ENCODE data around the gene FARP2.

FARP2 gene

DNA sequence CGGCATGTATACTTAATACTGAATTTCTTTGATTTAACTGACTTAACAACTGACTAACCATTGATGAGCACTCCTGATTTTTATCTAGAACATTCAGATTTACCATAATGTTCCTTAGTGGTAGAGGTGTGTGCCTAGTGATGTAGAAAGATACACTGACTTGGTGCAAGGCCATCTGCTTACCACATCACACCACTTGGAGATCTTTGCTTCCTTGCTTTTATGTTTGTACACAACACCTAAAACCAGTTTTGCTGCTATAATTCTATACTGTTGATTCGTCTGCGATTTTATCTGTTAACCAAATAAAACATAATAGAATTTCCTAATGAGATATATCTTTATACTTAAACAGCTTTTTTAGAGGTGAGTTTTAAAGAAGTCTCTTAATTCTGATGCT is 3.9 kb upstream of the FARP2 start:
- Histone ChIP-seq H3K4me2 (ENCODE audit: low read length) (no peak overlapping the region), H2AFZ (ENCODE audit: low read depth, low read length) (no peak overlapping the region), H3K4me1 (ENCODE audit: low read length) (peaks cover 4% of the 10 kb centered on the region; the same call in 1 of the 2 replicates), H3K4me3 (ENCODE audit: low read length) (no peak overlapping the region), H3K36me3 (replicated peaks; ENCODE audit: low read depth, low read length) (peaks cover 16% of the 10 kb centered on the region), H3K27ac (ENCODE audit: low read length) (no peak overlapping the region), H3K9ac (ENCODE audit: low read length) (no peak overlapping the region), H4K20me1 (ENCODE audit: insufficient read depth, low read length) (peaks cover 2% of the 10 kb centered on the region), H3K9me3 (ENCODE audit: insufficient read depth, low read length) (no peaks in the 10 kb centered on the region), H3K27me3 (ENCODE audit: low read depth, low read length) (no peaks in the 10 kb centered on the region), H3K79me2 (ENCODE audit: low read length) (peaks cover 11% of the 10 kb centered on the region)
- TF ChIP-seq, protein P1, sequence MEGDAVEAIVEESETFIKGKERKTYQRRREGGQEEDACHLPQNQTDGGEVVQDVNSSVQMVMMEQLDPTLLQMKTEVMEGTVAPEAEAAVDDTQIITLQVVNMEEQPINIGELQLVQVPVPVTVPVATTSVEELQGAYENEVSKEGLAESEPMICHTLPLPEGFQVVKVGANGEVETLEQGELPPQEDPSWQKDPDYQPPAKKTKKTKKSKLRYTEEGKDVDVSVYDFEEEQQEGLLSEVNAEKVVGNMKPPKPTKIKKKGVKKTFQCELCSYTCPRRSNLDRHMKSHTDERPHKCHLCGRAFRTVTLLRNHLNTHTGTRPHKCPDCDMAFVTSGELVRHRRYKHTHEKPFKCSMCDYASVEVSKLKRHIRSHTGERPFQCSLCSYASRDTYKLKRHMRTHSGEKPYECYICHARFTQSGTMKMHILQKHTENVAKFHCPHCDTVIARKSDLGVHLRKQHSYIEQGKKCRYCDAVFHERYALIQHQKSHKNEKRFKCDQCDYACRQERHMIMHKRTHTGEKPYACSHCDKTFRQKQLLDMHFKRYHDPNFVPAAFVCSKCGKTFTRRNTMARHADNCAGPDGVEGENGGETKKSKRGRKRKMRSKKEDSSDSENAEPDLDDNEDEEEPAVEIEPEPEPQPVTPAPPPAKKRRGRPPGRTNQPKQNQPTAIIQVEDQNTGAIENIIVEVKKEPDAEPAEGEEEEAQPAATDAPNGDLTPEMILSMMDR (IDR thresholded peaks at IDR 0.05; ENCODE audit: low read depth, low read length) = no peak
- no peak for TF ChIP-seq EZH2phosphoT487 (IDR thresholded peaks at IDR 0.05; ENCODE audit: low read depth)

DNA sequence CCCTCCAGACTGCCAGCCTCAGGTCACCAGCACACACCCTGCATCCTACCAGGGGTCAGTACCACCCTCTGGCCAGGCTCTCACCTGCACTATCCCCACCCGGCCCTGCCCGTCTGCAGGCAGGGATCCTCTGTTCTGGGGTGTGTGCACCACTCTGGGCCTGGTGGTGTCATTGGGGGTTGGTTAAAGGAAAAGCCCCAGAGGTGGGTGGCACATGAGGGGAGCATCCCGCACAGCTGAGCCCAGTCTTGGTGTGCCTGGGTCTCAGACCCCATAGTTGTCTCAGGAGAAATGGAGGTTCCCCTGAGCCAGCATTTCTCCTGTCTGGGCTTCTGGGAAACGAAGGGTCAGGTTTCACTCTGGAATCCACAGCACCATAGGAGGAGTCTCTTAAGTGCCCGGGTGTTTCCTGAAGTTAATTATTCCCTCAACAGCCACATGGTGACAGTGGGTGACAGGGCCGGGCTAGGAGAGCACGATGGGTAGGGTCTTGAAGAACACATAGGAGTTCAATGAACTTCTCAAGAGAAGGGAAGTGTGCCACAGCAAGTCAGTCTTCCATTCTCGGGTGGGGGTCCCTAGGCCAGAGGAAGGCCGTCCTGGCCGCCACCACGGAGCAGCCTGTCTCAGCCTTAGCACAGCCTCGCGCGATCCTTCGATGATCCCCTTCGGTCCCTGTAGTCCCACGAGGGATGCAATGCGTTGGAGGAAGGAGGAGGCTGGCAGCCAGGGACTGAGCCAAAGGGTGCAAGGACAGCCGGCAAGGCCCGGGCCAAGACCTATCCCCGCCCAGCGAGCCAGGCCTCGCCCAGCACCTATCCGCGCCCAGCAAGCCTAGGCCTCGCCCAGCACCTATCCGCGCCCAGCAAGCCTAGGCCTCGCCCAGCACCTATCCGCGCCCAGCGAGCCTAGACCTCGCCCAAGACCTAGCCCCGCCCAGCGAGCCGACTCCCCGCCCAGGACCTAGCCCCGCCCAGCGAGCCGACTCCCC is 1.1 kb upstream of the FARP2 start:
- no peak overlapping the region for H3K27ac ChIP-seq (ENCODE audit: low read length)
- H3K4me2 ChIP-seq (ENCODE audit: low read length) = peak overlapping the region; percentile 49
- no peaks in the 10 kb centered on the region for H3K27me3 ChIP-seq (ENCODE audit: low read depth, low read length)
- H3K4me1 ChIP-seq (ENCODE audit: low read length) = peaks cover 29% of the 10 kb centered on the region
- TF ChIP-seq, protein P1 (IDR thresholded peaks at IDR 0.05; ENCODE audit: low read depth, low read length) = no peak
- no peak for TF ChIP-seq EZH2phosphoT487 (IDR thresholded peaks at IDR 0.05; ENCODE audit: low read depth)
- peak overlapping the region; percentile 57 for H3K4me3 ChIP-seq (ENCODE audit: low read length)
- no peak overlapping the region for H2AFZ ChIP-seq (ENCODE audit: low read depth, low read length)
- H3K36me3 ChIP-seq (replicated peaks; ENCODE audit: low read depth, low read length) = peaks cover 11% of the 10 kb centered on the region
- peaks cover 38% of the 10 kb centered on the region for H3K79me2 ChIP-seq (ENCODE audit: low read length)
- peaks cover 28% of the 10 kb centered on the region for H4K20me1 ChIP-seq (ENCODE audit: insufficient read depth, low read length)
- H3K9ac ChIP-seq (ENCODE audit: low read length) = no peak overlapping the region
- H3K9me3 ChIP-seq (ENCODE audit: insufficient read depth, low read length) = no peaks in the 10 kb centered on the region

DNA sequence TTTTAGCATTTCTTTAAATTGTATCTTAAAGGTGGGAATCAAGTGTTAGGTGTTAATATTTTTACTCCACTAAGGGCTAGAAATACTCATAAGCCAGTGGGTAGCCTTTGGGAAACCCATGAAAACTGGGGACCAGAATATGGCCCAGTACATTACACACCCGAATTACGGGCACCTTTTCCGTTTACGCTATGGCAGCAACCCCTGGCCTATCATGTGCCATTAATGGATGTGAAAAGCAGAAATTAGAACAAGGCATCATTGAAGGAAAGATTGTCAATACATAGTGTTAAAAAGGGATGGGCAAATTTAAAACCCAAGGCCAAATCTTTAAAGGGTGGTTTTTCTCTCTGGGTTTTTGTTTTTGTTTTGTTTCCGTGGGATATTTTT is 781 bp downstream of the FARP2 start:
- H4K20me1 ChIP-seq (ENCODE audit: insufficient read depth, low read length) = peaks cover 40% of the 10 kb centered on the region
- no peaks in the 10 kb centered on the region for H3K9me3 ChIP-seq (ENCODE audit: insufficient read depth, low read length)
- H3K9ac ChIP-seq (ENCODE audit: low read length) = peak overlapping the region; percentile 88
- no peaks in the 10 kb centered on the region for H3K27me3 ChIP-seq (ENCODE audit: low read depth, low read length)
- peak overlapping the region; percentile 76 for H3K27ac ChIP-seq (ENCODE audit: low read length)
- H3K79me2 ChIP-seq (ENCODE audit: low read length) = peaks cover 56% of the 10 kb centered on the region
- peak overlapping the region; percentile 93 for H3K4me3 ChIP-seq (ENCODE audit: low read length)
- H3K4me1 ChIP-seq (ENCODE audit: low read length) = peaks cover 29% of the 10 kb centered on the region
- H2AFZ ChIP-seq (ENCODE audit: low read depth, low read length) = no peak overlapping the region
- H3K4me2 ChIP-seq (ENCODE audit: low read length) = peak overlapping the region; percentile 85
- TF ChIP-seq, protein P1 (IDR thresholded peaks at IDR 0.05; ENCODE audit: low read depth, low read length) = no peak
- H3K36me3 ChIP-seq (replicated peaks; ENCODE audit: low read depth, low read length) = peaks cover 6% of the 10 kb centered on the region

DNA sequence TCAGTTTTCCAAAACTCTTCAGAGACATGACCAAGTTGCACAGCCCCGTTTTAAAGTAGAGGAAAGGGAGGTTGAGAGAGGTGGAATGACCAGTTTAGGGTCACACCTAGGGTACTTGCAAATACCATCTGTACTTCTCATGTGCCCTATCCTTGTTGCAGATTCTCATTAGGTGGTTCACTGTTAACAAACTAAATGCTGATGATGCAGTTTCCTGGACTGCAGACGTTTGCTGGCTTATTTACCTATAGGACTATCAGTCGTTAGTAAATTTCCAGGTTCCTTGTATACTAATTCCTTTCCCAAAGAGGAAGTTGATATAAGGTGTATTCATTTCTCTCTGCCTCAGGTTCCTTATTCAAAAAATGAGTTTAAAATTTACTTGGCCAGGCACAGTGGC is 1.4 kb downstream of the FARP2 start:
- TF ChIP-seq EZH2phosphoT487 (IDR thresholded peaks at IDR 0.05; ENCODE audit: low read depth) = no peak
- TF ChIP-seq, protein P1 (IDR thresholded peaks at IDR 0.05; ENCODE audit: low read depth, low read length) = no peak
- no peak overlapping the region for H2AFZ ChIP-seq (ENCODE audit: low read depth, low read length)
- H3K4me3 ChIP-seq (ENCODE audit: low read length) = peak overlapping the region; percentile 93

More for the DNA sequence above, 1.4 kb downstream of the FARP2 start:
- Histone ChIP-seq H4K20me1 (ENCODE audit: insufficient read depth, low read length) (peaks cover 40% of the 10 kb centered on the region), H3K79me2 (ENCODE audit: low read length) (peaks cover 60% of the 10 kb centered on the region), H3K4me2 (ENCODE audit: low read length) (peak overlapping the region; percentile 85), H3K27ac (ENCODE audit: low read length) (peak overlapping the region; percentile 76), H3K9ac (ENCODE audit: low read length) (peak overlapping the region; percentile 88), H3K36me3 (replicated peaks; ENCODE audit: low read depth, low read length) (peaks cover 2% of the 10 kb centered on the region), H3K27me3 (ENCODE audit: low read depth, low read length) (no peaks in the 10 kb centered on the region), H3K4me1 (ENCODE audit: low read length) (peaks cover 29% of the 10 kb centered on the region), H3K9me3 (ENCODE audit: insufficient read depth, low read length) (no peaks in the 10 kb centered on the region)
